Lower leg skin (tissue), 4 donors: ENCODE measurements around the gene TPSD1. TPM values are rescaled to one million over a fixed set of nuclear protein-coding genes. Genes with fewer than 3 reads are reported as not detected.
"Not testable (repeated sequence)": the region's sequence is repeated elsewhere in the genome, so short reads cannot be mapped to it uniquely, and the experiment has no call there.

Experiments
- DNase-seq, 2 donors: peaks; one replicate each; pipeline ENCODE4 v3.0.0-alpha.2; 2019; ENCODE audit warnings: low spot score in 2 of 2
- H3K4me3 ChIP-seq: fragments of 200-600 bp; sonication (generic); 2 replicates; pipeline ENCODE4 v1.5.1; 2017; ENCODE audit warnings: mild to moderate bottlenecking, low read depth; ENCODE audit not compliant: poor library complexity, severe bottlenecking
- CTCF ChIP-seq, 3 donors: fragments of 450-650 bp; IDR thresholded peaks; one replicate each; pipeline ENCODE4 v1.5.1; 2016; ENCODE audit warnings: antibody characterized with exemption in 3 of 3, mild to moderate bottlenecking in 3 of 3, moderate library complexity in 2 of 3
- POLR2A ChIP-seq, 2 donors: fragments of 450-650 bp; IDR thresholded peaks; one replicate each; pipeline ENCODE4 v1.6.1; 2016 to 2017; ENCODE audit warnings: antibody characterized with exemption in 2 of 2, mild to moderate bottlenecking in 1 of 2, moderate library complexity in 1 of 2
- WGBS, 2 donors: methylation state at CpG; one replicate each; pipeline ENCODE4 v1.1.5; 2018; 5-methylcytosine and 5-hydroxymethylcytosine counted together
- intact Hi-C: fragments of 100-400 bp; cut with DNase I; formaldehyde crosslinking; loops from one replicate; pipeline ENCODE4 v1.15.0; 2023; ENCODE audit warnings: low total_unique reads
- total RNA-seq, 4 donors: library from RNA; depleted of rRNA; stranded (reverse); fragments of >200 nt; gene quantifications; one replicate each; pipeline ENCODE4 v1.1.0, GENCODE V29; 2016

The TPSD1 gene
- total RNA-seq, 4 donors from 2014 or later = 0.93 to 7.1 (median 2.4) TPM

GRCh38 chr16:1263591-1264344, 7.9 kb downstream of the TPSD1 start:
- 70% methylated on average over 9 to 13 of the region's 15 CpGs for WGBS, 2 donors
- DNase-seq = no peak
- intact Hi-C loops = no loop called here
- H3K4me3 ChIP-seq = no peak overlapping the region
- TF ChIP-seq CTCF (IDR thresholded peaks at IDR 0.05) (no peak), POLR2A (IDR thresholded peaks at IDR 0.05) (no peak)

GRCh38 chr16:1264345-1265089, 8.6 kb downstream of the TPSD1 start:
- H3K4me3 ChIP-seq = no peak overlapping the region
- TF ChIP-seq POLR2A (IDR thresholded peaks at IDR 0.05) (no peak), CTCF (IDR thresholded peaks at IDR 0.05) (no peak)
- intact Hi-C loops = no loop called here
- no peak for DNase-seq
- WGBS, 2 donors = 81 to 88% methylated on average over 16 of the region's 16 CpGs

GRCh38 chr16:1265090-1265630, 9.3 kb downstream of the TPSD1 start:
- intact Hi-C loops = no loop called here
- DNase-seq = no peak

GRCh38 chr16:1265826-1266225, 10.0 kb downstream of the TPSD1 start:
- DNase-seq = no peak
- TF ChIP-seq CTCF (IDR thresholded peaks at IDR 0.05) (no peak), POLR2A (IDR thresholded peaks at IDR 0.05) (no peak)
- 69 to 70% methylated on average over 12 to 19 of the region's 19 CpGs for WGBS, 2 donors
- intact Hi-C loops = no loop called here
- no peak overlapping the region for H3K4me3 ChIP-seq

More at GRCh38 chr16:1265090-1265630, 9.3 kb downstream of the TPSD1 start:
- 64 to 66% methylated on average over 13 of the region's 13 CpGs for WGBS, 2 donors
- H3K4me3 ChIP-seq = no peak overlapping the region
- TF ChIP-seq CTCF (IDR thresholded peaks at IDR 0.05) (no peak), POLR2A (IDR thresholded peaks at IDR 0.05) (no peak)

- DNase-seq, H3K4me3 ChIP-seq, intact Hi-C loops: not testable (repeated sequence)
- WGBS, 2 donors = 93 to 96% methylated on average over 7 of the region's 7 CpGs
Measured at GRCh38 chr16:1269418-1269817, 13.5 kb downstream of the TPSD1 start.

- TF ChIP-seq CTCF (IDR thresholded peaks at IDR 0.05) (no peak), POLR2A (IDR thresholded peaks at IDR 0.05) (no peak)
- WGBS, 2 donors = 74 to 79% methylated on average over 12 of the region's 12 CpGs
- no peak overlapping the region for H3K4me3 ChIP-seq
- intact Hi-C loops = no loop called here
- no peak for DNase-seq
Measured at GRCh38 chr16:1271380-1271723, 15.5 kb downstream of the TPSD1 start.

- H3K4me3 ChIP-seq, DNase-seq, intact Hi-C loops: not testable (repeated sequence)
- WGBS, 2 donors = 18 to 26% methylated on average over 13 to 18 of the region's 19 CpGs
Measured at GRCh38 chr16:1271724-1272413, 16.0 kb downstream of the TPSD1 start.
